Upper lobe of left lung (tissue), 4 donors: Measurements from ENCODE around the gene VWA5B1.

Experiments used
- EP300 ChIP-seq, 4 donors: sonication (generic); formaldehyde crosslinking; IDR thresholded peaks; one replicate each; pipeline ENCODE4 v1.5.1; 2017; ENCODE audit warnings: antibody characterized with exemption in 4 of 4, control low read depth in 2 of 4
- POLR2AphosphoS5 ChIP-seq, 2 donors: sonication (generic); formaldehyde crosslinking; IDR thresholded peaks; one replicate each; pipeline ENCODE4 v1.5.1; 2017; ENCODE audit warnings: antibody characterized with exemption in 2 of 2

DNA sequence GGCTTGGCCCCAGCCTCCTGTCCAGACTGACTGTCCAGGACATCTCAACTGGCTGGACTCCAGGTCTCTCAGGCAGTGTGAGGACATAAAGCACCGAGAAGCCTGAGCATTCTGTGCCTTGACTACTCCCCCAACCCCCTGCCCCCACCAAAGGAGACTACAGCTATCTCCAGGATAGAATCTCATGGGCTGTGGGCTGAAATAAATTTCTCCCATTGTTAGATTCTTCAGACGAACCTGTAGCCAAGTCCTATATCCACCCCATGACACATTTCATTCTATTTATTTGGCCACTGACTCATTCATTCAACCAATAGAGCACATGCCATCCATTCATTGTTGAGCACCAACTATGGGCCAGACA is 11.4 kb downstream of the VWA5B1 start:
- TF ChIP-seq POLR2AphosphoS5 (IDR thresholded peaks at IDR 0.05) (no peak), EP300 (IDR thresholded peaks at IDR 0.05) (no peak)
